Neuronal stem cell (in vitro differentiated cells): ENCODE measurements around the gene RELL1.
"Not testable (repeated sequence)": the region's sequence is repeated elsewhere in the genome, so short reads cannot be mapped to it uniquely, and the experiment has no call there.

Source experiments
- DNase-seq: peaks from one replicate; pipeline ENCODE4 v3.0.0-alpha.2; 2013; ENCODE audit warnings: low spot score
- H2AFZ ChIP-seq: one replicate; pipeline ENCODE4 v1.6.1; 2013; ENCODE audit warnings: mild to moderate bottlenecking, low read length, inconsistent platforms
- H2AK5ac ChIP-seq: 2 replicates; pipeline ENCODE4 v1.6.1; 2013; ENCODE audit warnings: low read depth, mild to moderate bottlenecking, inconsistent platforms, low read length, moderate library complexity, mixed read lengths
- H2BK120ac ChIP-seq: 2 replicates; pipeline ENCODE4 v1.6.1; 2013; ENCODE audit warnings: low read depth, mild to moderate bottlenecking, inconsistent platforms, low read length, moderate library complexity, mixed read lengths
- H2BK12ac ChIP-seq: one replicate; pipeline ENCODE4 v1.6.1; 2013; ENCODE audit warnings: low read length, inconsistent platforms
- H2BK15ac ChIP-seq: 2 replicates; pipeline ENCODE4 v1.6.1; 2013; ENCODE audit warnings: mild to moderate bottlenecking, low read length, inconsistent platforms, mixed read lengths
- H2BK5ac ChIP-seq: one replicate; pipeline ENCODE4 v1.6.1; 2013; ENCODE audit warnings: inconsistent platforms, mild to moderate bottlenecking, low read length, moderate library complexity
- H3K14ac ChIP-seq: one replicate; pipeline ENCODE4 v1.6.1; 2013; ENCODE audit warnings: low read length, inconsistent platforms
- H3K18ac ChIP-seq: 2 replicates; pipeline ENCODE4 v1.6.1; 2013; ENCODE audit warnings: low read length, inconsistent platforms
- H3K23ac ChIP-seq: 2 replicates; pipeline ENCODE4 v1.6.1; 2013; ENCODE audit warnings: low read depth, mild to moderate bottlenecking, mixed read lengths, low read length, inconsistent platforms; ENCODE audit not compliant: poor library complexity
- H3K27ac ChIP-seq: replicated peaks from 3 replicates; pipeline ENCODE4 v1.5.1; 2013; ENCODE audit warnings: low read length, inconsistent platforms
- H3K27me3 ChIP-seq, 3 experiments: 2 replicates each; pipeline ENCODE4 v1.6.1; 2013; ENCODE audit warnings: low read length in 3 of 3, mild to moderate bottlenecking in 2 of 3, inconsistent platforms in 1 of 3, low read depth in 1 of 3, mixed read lengths in 1 of 3, moderate library complexity in 1 of 3; ENCODE audit not compliant: control insufficient read depth in 3 of 3, insufficient read depth in 3 of 3
- H3K36me3 ChIP-seq, 2 donors: replicated peaks in 1 of 2; 2 replicates each; pipeline ENCODE4 v1.6.1; 2013; ENCODE audit warnings: low read length in 2 of 2; ENCODE audit not compliant: control insufficient read depth in 2 of 2, insufficient read depth in 2 of 2
- H3K4ac ChIP-seq: 2 replicates; pipeline ENCODE4 v1.6.1; 2013; ENCODE audit warnings: inconsistent platforms, mild to moderate bottlenecking, low read length, moderate library complexity
- H3K4me1 ChIP-seq, 2 donors: 1 replicate in 1 of 2; 2 replicates in 1 of 2; pipeline ENCODE4 v1.6.1; 2013; ENCODE audit warnings: low read length in 2 of 2, low read depth in 1 of 2; ENCODE audit not compliant: control insufficient read depth in 2 of 2, insufficient read depth in 1 of 2
- H3K4me2 ChIP-seq: one replicate; pipeline ENCODE4 v1.6.1; 2013; ENCODE audit warnings: mild to moderate bottlenecking, low read length, inconsistent platforms; ENCODE audit not compliant: insufficient read depth, poor library complexity, severe bottlenecking
- H3K4me3 ChIP-seq, 2 donors: 2 replicates each; pipeline ENCODE4 v1.5.1; 2013; ENCODE audit warnings: low read length in 2 of 2, mild to moderate bottlenecking in 2 of 2, inconsistent platforms in 1 of 2, moderate library complexity in 1 of 2
- H3K79me1 ChIP-seq: one replicate; pipeline ENCODE4 v1.6.1; 2013; ENCODE audit warnings: low read depth, mild to moderate bottlenecking, inconsistent platforms, low read length, moderate library complexity
- H3K9ac ChIP-seq: one replicate; pipeline ENCODE4 v1.6.1; 2013; ENCODE audit warnings: mild to moderate bottlenecking, low read depth, low read length, inconsistent platforms; ENCODE audit not compliant: poor library complexity
- H3K9me3 ChIP-seq, 2 donors: replicated peaks in 1 of 2; 2 replicates each; pipeline versions ENCODE3 to v1.6.1; 2013; ENCODE audit warnings: low read length in 2 of 2, mild to moderate bottlenecking in 2 of 2, inconsistent platforms in 1 of 2, low read depth in 1 of 2, mixed read lengths in 1 of 2, moderate library complexity in 1 of 2; ENCODE audit not compliant: control insufficient read depth in 2 of 2, insufficient read depth in 1 of 2
- H4K8ac ChIP-seq: one replicate; pipeline ENCODE4 v1.6.1; 2013; ENCODE audit warnings: low read depth, mild to moderate bottlenecking, inconsistent platforms, low read length, moderate library complexity
- H4K91ac ChIP-seq: one replicate; pipeline ENCODE4 v1.6.1; 2013; ENCODE audit warnings: low read length, low read depth, mild to moderate bottlenecking, inconsistent platforms; ENCODE audit not compliant: poor library complexity
- WGBS, 2 donors: extraction: QIAGEN DNeasy Blood & Tissue Kit; methylation state at CpG; one replicate each; pipeline ENCODE4 v1.1.7; 2013; ENCODE audit warnings: missing lambda C conversion rate in 2 of 2, mixed read lengths in 1 of 2; ENCODE audit not compliant: insufficient read length in 2 of 2, insufficient replicate concordance in 1 of 2; ENCODE audit errors: extremely low coverage in 2 of 2; 5-methylcytosine and 5-hydroxymethylcytosine counted together

Gene RELL1

GRCh38 chr4:37671072-37671471, 15.1 kb downstream of the RELL1 start:
- Histone ChIP-seq H4K8ac (no peak overlapping the region), H2BK120ac (no peak overlapping the region), H3K14ac (no peak overlapping the region), H3K4ac (no peak overlapping the region), H3K23ac (no peak overlapping the region), H2BK5ac (no peak overlapping the region), H2BK15ac (no peak overlapping the region), H2AFZ (no peak overlapping the region), H3K27ac (no peak overlapping the region), H2BK12ac (no peak overlapping the region), H3K9ac (no peak overlapping the region), H3K18ac (no peak overlapping the region), H4K91ac (no peak overlapping the region), H3K4me3 (no peak overlapping the region), H3K79me1 (no peaks in the 10 kb centered on the region), H3K27me3 (no peaks in the 10 kb centered on the region), H3K4me1 (peaks cover 3 to 6% of the 10 kb centered on the region in 2 donors), H3K36me3 (no peaks in the 10 kb centered on the region), H3K4me2 (no peak overlapping the region), H3K9me3 (peaks cover 0 to 11% of the 10 kb centered on the region in 2 donors), H2AK5ac (no peak overlapping the region)
- DNase-seq, result no peak
- no CpG with 5 or more reads among the region's 2 CpGs for WGBS, 2 donors

- Histone ChIP-seq H4K8ac (no peak overlapping the region), H3K79me1 (no peaks in the 10 kb centered on the region), H3K14ac (no peak overlapping the region), H2BK5ac (no peak overlapping the region), H3K4ac (no peak overlapping the region), H3K9me3 (peaks cover 0 to 11% of the 10 kb centered on the region in 2 donors), H3K23ac (no peak overlapping the region), H3K4me2 (no peak overlapping the region), H3K18ac (no peak overlapping the region), H3K27ac (no peak overlapping the region), H3K36me3 (no peaks in the 10 kb centered on the region), H3K4me3 (no peak overlapping the region), H4K91ac (no peak overlapping the region), H3K27me3 (no peaks in the 10 kb centered on the region), H3K4me1 (peaks cover 11% of the 10 kb centered on the region in 2 donors), H2AK5ac (no peak overlapping the region), H2BK12ac (no peak overlapping the region), H2BK15ac (no peak overlapping the region), H2BK120ac (no peak overlapping the region), H3K9ac (no peak overlapping the region), H2AFZ (no peak overlapping the region)
- no peak for DNase-seq
- WGBS, 2 donors, result no CpG with 5 or more reads among the region's 1 CpG
Measured at GRCh38 chr4:37670249-37670648, 15.9 kb downstream of the RELL1 start.

- not testable (repeated sequence) for H3K27ac ChIP-seq, H3K9ac ChIP-seq, H3K4me3 ChIP-seq, H3K27me3 ChIP-seq, H3K18ac ChIP-seq, H3K36me3 ChIP-seq, H2BK12ac ChIP-seq, H3K14ac ChIP-seq, H3K79me1 ChIP-seq, H3K4me2 ChIP-seq, H2BK15ac ChIP-seq, H2BK120ac ChIP-seq, H4K91ac ChIP-seq, H3K4ac ChIP-seq, H2AK5ac ChIP-seq, H2BK5ac ChIP-seq, H3K23ac ChIP-seq, H2AFZ ChIP-seq, H4K8ac ChIP-seq, DNase-seq
- WGBS, 2 donors, result no CpG with 5 or more reads among the region's 26 CpGs
- H3K4me1 ChIP-seq, result peaks cover 15 to 18% of the 10 kb centered on the region in 2 donors
- peaks cover 0 to 11% of the 10 kb centered on the region in 2 donors for H3K9me3 ChIP-seq
Measured at GRCh38 chr4:37669124-37669523, 17.1 kb downstream of the RELL1 start.

GRCh38 chr4:37667197-37668100, 18.7 kb downstream of the RELL1 start:
- Histone ChIP-seq H3K79me1 (no peaks in the 10 kb centered on the region), H4K8ac (no peak overlapping the region), H3K36me3 (no peaks in the 10 kb centered on the region), H3K4me2 (no peak overlapping the region), H2BK120ac (no peak overlapping the region), H2BK12ac (no peak overlapping the region), H2BK15ac (no peak overlapping the region), H2AFZ (no peak overlapping the region), H3K23ac (no peak overlapping the region), H3K4me3 (no peak overlapping the region), H3K18ac (no peak overlapping the region), H3K27me3 (no peaks in the 10 kb centered on the region), H3K9me3 (peaks cover 0 to 11% of the 10 kb centered on the region in 2 donors), H3K4me1 (peaks cover 21 to 30% of the 10 kb centered on the region in 2 donors), H3K27ac (no peak overlapping the region), H4K91ac (no peak overlapping the region), H3K9ac (no peak overlapping the region), H2BK5ac (no peak overlapping the region), H3K14ac (no peak overlapping the region), H3K4ac (no peak overlapping the region), H2AK5ac (no peak overlapping the region)
- no peak for DNase-seq
- WGBS, 2 donors, result no CpG with 5 or more reads among the region's 2 CpGs
